ENCODE data around the gene DDX24.

GRCh38 chr14:94124582-94125377 lies 43.8 kb upstream of the DDX24 start:
- TF ChIP-seq CTCF (IDR thresholded peaks at IDR 0.05) (no peak), POLR2AphosphoS5 (IDR thresholded peaks at IDR 0.05) (no peak), POLR2A (IDR thresholded peaks at IDR 0.05) (no peak), EP300 (IDR thresholded peaks at IDR 0.05) (no peak)
